Body of pancreas (tissue), 4 donors: ENCODE data around the gene CKMT2.

ENCODE experiments used
- POLR2A ChIP-seq, 3 donors: fragments of 450-650 bp; IDR thresholded peaks; one replicate each; pipeline ENCODE4 v1.6.1; 2016; ENCODE audit warnings: antibody characterized with exemption in 3 of 3, mild to moderate bottlenecking in 2 of 3
- TF ChIP-seq, protein P1 (sequence below), 7 experiments: fragments of 450-650 bp in 4 of 7; fragments of 200-600 bp in 3 of 7; sonication (generic) in 3 of 7; IDR thresholded peaks; one replicate each; pipeline ENCODE4 v1.5.1; 2016 to 2019; ENCODE audit warnings: antibody characterized with exemption in 7 of 7

DNA sequence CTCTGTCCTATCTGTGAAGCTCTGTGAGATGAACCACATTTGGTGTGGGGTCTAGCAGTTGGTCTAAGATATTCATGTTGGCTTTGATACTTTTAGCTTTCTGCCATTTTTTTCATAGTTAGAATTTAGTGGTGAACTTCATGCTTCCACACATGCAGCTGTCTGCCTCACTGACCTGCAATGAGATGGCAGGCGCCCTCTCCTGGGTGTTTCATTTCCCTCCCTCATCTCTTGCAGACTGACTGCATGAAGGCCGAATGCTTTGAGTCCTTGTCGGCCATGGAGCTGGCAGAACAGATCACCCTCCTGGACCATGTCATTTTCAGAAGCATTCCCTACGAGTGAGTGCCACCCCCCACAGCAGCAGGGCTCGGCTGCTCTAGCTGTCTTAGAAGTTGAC is 26.1 kb upstream of the CKMT2 start:
- TF ChIP-seq, protein P1, sequence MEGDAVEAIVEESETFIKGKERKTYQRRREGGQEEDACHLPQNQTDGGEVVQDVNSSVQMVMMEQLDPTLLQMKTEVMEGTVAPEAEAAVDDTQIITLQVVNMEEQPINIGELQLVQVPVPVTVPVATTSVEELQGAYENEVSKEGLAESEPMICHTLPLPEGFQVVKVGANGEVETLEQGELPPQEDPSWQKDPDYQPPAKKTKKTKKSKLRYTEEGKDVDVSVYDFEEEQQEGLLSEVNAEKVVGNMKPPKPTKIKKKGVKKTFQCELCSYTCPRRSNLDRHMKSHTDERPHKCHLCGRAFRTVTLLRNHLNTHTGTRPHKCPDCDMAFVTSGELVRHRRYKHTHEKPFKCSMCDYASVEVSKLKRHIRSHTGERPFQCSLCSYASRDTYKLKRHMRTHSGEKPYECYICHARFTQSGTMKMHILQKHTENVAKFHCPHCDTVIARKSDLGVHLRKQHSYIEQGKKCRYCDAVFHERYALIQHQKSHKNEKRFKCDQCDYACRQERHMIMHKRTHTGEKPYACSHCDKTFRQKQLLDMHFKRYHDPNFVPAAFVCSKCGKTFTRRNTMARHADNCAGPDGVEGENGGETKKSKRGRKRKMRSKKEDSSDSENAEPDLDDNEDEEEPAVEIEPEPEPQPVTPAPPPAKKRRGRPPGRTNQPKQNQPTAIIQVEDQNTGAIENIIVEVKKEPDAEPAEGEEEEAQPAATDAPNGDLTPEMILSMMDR (IDR thresholded peaks at IDR 0.05): no peak
- no peak for TF ChIP-seq POLR2A (IDR thresholded peaks at IDR 0.05)
